ENCODE data around the gene CEMP1.
"Not testable (repeated sequence)": the region's sequence is repeated elsewhere in the genome, so short reads cannot be mapped to it uniquely, and the experiment has no call there.

The CEMP1 gene, protein sequence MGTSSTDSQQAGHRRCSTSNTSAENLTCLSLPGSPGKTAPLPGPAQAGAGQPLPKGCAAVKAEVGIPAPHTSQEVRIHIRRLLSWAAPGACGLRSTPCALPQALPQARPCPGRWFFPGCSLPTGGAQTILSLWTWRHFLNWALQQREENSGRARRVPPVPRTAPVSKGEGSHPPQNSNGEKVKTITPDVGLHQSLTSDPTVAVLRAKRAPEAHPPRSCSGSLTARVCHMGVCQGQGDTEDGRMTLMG

DNA sequence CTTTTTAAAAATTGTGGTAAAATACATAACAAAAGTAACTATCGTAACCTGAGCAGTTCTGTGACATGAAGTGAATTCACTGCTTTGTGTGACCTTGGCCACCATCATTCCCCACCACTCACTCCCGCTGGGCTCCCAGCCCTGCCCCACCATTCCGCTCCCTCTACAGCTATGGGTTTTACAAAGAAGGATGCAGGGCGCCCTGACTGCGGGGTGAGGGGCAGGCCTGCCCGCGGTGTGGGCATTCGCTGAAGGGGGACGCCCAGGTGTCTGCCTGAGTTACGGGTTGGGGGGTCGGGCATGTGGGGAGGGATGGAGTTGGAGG, at the start of gene CEMP1:
CEMP1 (minus strand) TSS at position 38 of the 325 bp plus-strand sequence. CDS start 335 bp downstream, outside the sequence.
- TF ChIP-seq JUND (IDR thresholded peaks at IDR 0.05; ENCODE audit: low read depth) = no peak
- no peak for DNase-seq (ENCODE audit: low read depth in 1 of 2, low spot score in 1 of 2)
- in situ Hi-C loops (cut with HindIII; ENCODE audit: low pct_unique_long_range_greater_than_20kb, low sequenced_read_pairs) = no loop called here

DNA sequence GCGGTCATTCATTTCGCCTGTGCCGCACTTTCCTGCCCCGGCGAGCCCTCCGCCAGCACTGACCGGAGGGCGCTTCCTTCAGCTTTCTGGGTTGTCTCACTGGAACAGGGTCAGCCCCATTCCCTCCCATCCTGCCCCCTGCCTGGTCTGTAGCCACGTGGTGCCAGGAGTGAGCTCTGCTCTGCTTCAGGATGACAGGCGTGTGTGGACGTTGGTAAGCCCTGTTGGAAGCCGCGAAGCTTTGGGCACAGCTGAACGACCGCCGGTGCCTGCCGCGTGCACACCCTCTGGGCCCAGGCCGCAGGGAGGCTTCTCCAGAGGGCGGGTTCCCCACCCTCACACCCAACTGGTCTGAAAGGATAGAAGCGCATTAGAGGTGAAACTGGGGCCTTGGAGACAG, 49.6 kb upstream of the CEMP1 start:
- DNase-seq (ENCODE audit: low read depth in 1 of 2, low spot score in 1 of 2); in situ Hi-C loops (cut with HindIII; ENCODE audit: low pct_unique_long_range_greater_than_20kb, low sequenced_read_pairs): not testable (repeated sequence)

DNA sequence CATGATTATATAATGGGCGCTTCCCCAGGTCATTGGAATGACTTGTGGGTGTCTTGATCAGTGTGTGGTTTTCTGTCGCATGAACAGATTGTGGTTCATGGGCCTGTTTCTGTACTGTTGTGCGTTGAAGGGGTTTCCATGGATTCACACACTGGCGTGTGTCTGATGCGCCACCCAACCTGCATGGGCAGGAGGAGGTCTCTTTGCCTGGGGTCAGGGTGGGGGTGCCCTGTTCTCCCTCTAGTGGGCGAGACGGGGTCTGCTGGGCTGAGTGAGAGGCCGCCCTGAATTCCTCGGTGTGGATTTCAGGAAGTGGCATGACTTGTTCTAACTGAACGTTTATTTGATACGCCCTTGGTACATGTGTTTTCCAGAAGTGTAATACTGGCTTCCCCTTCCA, 48.9 kb upstream of the CEMP1 start:
- DNase-seq (ENCODE audit: low read depth in 1 of 2, low spot score in 1 of 2); in situ Hi-C loops (cut with HindIII; ENCODE audit: low pct_unique_long_range_greater_than_20kb, low sequenced_read_pairs): not testable (repeated sequence)

DNA sequence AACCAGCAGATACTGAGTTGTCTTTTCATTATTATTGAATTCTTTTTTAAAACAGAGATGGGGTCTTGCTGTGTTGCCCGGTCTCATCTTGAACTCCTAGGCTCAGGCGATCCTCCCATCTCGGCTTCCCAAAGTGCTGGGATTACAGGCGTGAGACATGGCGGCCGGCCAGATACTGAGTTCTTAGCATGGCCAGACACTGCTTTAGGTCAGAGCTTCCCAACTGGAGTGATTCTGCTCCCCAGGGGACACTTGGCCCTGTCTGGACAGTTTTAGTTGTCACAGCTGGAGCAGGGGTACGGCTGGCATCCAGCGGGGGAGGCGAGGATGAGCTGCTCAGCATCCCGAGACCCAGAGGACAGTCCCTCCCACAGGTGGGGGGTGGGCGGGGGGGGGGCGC, 47.7 kb upstream of the CEMP1 start:
- in situ Hi-C loops (cut with HindIII; ENCODE audit: low pct_unique_long_range_greater_than_20kb, low sequenced_read_pairs); DNase-seq (ENCODE audit: low read depth in 1 of 2, low spot score in 1 of 2): not testable (repeated sequence)

DNA sequence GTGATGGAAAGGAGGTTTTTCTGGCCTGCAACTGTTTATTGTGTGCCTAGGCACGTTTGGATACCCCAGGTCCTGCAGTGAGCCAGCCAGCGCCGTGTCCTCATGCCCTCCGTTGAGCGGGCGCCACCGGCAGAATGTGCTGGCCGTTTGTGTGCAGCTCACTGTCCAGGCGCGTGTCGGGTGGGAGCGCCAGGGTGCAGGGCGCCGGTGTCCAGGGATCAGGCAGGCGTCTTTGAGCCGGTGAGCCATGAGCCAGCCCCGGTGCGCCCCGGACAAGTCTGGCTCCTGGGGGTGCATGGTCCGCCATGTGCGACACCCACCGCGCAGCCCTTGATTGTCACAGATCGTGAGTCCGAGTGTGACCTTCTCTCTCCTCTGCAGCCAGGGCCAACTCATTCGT, 45.8 kb upstream of the CEMP1 start:
- in situ Hi-C loops (cut with HindIII; ENCODE audit: low pct_unique_long_range_greater_than_20kb, low sequenced_read_pairs); DNase-seq (ENCODE audit: low read depth in 1 of 2, low spot score in 1 of 2): not testable (repeated sequence)

DNA sequence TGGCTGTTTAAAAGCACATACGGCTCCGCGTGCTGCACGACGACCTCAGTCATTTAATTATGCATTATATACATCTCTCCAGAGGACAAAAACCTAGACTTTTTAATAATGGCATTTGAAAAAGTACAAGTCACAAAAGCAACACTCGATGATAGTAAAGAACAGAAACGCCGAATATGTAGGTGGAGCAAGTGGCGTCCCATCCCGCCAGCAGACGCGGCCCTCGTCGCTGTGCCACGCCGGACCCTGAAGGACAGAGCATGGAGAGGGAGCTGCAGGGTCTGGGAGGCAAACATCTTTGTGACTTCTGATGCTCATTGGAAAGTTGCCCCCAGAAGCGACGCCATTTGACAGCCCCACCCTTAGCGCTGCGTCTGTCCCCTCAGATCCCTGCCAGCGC, 44.6 kb upstream of the CEMP1 start:
- in situ Hi-C loops (cut with HindIII; ENCODE audit: low pct_unique_long_range_greater_than_20kb, low sequenced_read_pairs); DNase-seq (ENCODE audit: low read depth in 1 of 2, low spot score in 1 of 2): not testable (repeated sequence)

DNA sequence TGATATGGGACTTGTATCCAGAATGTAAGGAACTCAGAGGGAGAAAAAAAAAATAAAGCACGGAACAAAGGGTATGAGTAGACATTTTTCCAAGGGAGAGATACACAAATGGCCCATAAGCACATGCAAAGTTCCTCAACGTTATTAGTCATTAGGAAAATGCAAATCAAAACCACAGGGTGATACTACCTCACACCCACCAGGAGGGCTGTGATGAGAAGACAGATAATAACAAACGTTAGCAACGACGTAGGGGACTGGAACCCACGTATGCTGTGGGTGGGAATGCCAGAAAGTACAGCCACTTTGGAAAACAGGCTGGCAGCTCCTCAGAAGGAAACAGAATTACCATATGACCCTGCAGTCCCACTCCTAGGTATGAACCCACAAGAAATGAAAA, 41.5 kb upstream of the CEMP1 start:
- in situ Hi-C loops (cut with HindIII; ENCODE audit: low pct_unique_long_range_greater_than_20kb, low sequenced_read_pairs); DNase-seq (ENCODE audit: low read depth in 1 of 2, low spot score in 1 of 2): not testable (repeated sequence)

DNA sequence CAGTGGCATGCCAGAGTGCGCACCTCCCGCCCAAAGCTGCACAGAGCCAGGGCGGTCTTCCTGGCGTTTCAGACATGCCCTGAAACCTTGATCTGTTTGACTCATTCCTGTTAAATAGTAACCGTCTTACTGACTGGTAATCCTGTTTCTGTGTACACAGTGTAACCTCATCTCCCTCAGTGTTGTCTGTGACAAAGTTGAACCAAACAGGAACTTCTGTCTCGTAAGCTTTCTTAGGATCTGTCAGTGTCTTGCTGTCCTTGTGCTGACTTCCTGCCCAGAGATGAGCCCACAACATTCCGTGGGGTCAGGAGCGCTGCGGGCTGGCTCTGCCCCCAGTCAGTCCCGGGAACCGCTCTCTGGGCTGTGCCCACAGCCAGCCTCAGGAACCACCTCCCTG, 37.4 kb upstream of the CEMP1 start:
- in situ Hi-C loops (cut with HindIII; ENCODE audit: low pct_unique_long_range_greater_than_20kb, low sequenced_read_pairs); DNase-seq (ENCODE audit: low read depth in 1 of 2, low spot score in 1 of 2): not testable (repeated sequence)

DNA sequence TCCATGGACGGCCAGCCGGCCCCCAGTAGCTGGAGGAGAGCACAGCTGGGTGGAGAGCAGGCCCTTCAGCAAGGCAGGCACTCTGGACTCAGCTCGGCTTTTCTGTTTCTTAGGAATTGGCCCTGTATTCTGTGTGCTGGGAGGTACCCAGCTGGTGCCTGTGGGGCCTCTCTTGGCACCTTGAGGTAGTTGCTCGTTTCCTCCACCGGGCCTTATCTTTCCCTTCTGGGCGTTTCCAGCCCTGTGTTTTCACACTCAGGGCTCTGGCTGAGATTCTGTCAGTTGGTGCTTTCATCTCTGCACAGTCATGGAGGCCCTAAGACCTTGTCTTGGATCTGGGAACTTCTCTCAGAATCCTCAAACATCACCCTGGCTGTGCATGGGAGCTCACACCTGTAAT, 36.3 kb upstream of the CEMP1 start:
- in situ Hi-C loops (cut with HindIII; ENCODE audit: low pct_unique_long_range_greater_than_20kb, low sequenced_read_pairs); DNase-seq (ENCODE audit: low read depth in 1 of 2, low spot score in 1 of 2): not testable (repeated sequence)

DNA sequence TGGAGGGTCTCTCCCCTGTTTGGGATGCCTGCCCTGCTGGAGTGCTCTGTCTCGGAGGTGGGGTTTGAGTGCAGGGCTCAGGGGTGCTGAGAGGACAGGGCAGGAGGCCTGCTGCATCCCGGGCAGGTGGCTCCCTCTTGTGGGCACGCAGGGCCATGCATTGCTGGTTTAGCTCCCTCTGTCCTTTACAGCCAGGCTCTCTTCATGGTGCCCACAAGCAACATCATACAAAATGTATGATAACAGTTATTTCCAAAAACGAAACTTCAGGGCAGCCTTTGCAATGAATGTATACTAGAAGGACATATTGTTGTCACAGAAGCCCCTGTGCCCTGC, 29.6 kb upstream of the CEMP1 start:
- DNase-seq (ENCODE audit: low read depth in 1 of 2, low spot score in 1 of 2); in situ Hi-C loops (cut with HindIII; ENCODE audit: low pct_unique_long_range_greater_than_20kb, low sequenced_read_pairs): not testable (repeated sequence)

DNA sequence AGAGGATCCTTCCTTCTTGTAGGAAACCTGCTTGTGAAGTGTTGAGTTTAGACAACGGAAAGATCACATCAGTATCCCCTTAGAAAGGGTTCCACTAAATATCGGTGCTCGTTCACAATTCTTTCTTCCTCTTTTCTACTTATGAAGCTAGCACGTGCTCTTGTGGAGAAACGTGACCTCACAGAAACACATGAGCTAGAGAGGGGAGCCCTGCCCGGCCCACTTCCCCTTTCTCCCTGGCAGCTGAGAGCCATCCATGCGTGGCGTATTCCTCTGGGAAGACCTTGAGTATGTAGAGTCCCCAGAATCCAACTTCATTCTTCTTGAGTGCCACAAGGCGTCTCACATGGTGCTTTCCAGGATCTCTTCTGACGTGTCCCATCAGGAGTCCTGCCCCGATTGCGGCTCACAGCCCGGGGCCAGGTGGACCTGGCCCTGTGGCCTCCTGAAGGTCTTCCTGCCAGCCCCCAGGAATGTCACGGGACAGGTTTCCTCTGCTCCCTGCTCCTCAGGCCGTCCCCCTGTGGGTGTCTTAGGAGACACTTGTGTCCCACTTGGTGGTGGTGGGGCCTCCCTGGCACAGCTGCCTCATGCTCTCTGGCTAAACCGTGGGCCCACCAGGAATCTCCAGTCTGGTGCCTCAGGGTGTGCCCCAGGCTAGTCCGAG, 29.1 kb upstream of the CEMP1 start:
- in situ Hi-C loops (cut with HindIII; ENCODE audit: low pct_unique_long_range_greater_than_20kb, low sequenced_read_pairs); DNase-seq (ENCODE audit: low read depth in 1 of 2, low spot score in 1 of 2): not testable (repeated sequence)

DNA sequence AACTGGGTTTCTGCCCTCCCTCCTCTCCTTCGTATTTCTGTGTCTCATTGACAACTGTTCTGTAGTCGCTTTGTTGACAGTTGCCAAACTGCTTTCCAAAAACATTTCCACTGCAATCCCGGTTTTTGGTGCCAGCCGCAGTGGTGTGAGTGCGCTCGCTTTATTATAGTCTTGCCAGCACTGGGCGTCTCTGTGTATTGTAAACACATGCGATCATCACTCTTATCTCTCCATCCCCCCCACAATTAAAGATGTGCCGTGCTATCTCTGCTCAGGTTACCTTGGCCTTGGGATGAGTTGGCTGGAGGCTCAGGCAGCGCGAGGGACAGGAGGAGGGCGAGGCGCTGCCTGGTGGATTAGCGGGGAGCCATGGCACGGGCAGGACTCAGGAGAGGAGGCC, 25.9 kb upstream of the CEMP1 start:
- in situ Hi-C loops (cut with HindIII; ENCODE audit: low pct_unique_long_range_greater_than_20kb, low sequenced_read_pairs); DNase-seq (ENCODE audit: low read depth in 1 of 2, low spot score in 1 of 2): not testable (repeated sequence)

DNA sequence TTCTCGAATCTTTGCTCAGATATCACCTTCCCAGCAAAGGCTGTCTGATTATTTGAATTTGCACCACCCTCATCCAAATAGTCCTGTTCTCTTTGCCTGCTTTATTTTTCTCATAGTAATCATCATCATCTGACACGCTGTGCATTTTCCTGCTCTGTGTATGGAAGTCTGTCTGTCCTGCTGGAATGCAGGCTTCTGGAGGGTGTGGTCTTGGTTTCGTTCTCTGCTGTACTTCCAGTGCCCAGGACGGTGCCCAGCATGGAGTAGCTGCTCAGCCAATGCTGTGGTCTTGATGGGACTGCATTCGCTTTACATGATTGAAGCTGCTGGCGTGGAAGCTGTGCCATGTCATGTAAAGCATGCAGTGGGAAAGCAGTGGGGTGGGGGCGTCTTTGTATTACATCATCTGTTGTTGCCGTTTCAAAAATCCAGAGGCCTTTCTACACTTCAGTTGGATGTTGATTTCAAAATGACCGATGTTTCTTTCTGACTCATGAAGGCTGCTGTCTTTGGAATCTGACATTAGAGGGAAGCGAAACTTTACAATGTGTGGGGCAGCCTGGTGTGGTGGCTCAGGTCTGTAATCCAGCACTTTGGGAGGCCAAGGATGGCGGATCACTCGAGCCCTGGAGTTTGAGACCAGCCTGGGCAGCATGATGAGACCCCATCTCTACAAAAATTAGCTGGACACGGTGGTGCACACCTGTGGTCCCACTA, 23.7 kb upstream of the CEMP1 start:
- in situ Hi-C loops (cut with HindIII; ENCODE audit: low pct_unique_long_range_greater_than_20kb, low sequenced_read_pairs); DNase-seq (ENCODE audit: low read depth in 1 of 2, low spot score in 1 of 2): not testable (repeated sequence)

DNA sequence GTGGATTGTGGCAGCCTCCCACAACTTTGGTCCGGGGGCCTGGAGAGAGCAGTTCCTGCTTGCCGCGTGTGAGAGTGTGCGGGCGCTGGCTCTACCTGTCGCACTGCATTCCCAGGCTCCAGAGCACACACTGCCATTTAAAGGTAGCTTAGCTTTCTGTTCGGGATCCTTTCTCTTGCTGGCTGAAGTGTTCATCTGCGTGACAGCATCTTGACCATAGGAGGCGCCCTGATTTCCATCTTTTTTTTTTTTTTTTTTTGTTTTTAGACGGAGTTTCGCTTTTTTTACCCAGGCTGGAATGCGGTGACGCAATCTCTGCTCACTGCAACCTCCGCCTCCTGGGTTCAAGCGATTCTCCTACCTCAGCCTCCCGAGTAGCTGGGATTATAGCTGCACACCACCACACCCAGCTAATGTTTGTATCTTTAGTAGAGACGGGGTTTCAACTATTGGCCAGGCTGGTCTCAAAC, 20.2 kb upstream of the CEMP1 start:
- in situ Hi-C loops (cut with HindIII; ENCODE audit: low pct_unique_long_range_greater_than_20kb, low sequenced_read_pairs) = not testable (repeated sequence)
- peak in 1 of 2 experiments; percentile 83 for DNase-seq (ENCODE audit: low read depth in 1 of 2, low spot score in 1 of 2)

DNA sequence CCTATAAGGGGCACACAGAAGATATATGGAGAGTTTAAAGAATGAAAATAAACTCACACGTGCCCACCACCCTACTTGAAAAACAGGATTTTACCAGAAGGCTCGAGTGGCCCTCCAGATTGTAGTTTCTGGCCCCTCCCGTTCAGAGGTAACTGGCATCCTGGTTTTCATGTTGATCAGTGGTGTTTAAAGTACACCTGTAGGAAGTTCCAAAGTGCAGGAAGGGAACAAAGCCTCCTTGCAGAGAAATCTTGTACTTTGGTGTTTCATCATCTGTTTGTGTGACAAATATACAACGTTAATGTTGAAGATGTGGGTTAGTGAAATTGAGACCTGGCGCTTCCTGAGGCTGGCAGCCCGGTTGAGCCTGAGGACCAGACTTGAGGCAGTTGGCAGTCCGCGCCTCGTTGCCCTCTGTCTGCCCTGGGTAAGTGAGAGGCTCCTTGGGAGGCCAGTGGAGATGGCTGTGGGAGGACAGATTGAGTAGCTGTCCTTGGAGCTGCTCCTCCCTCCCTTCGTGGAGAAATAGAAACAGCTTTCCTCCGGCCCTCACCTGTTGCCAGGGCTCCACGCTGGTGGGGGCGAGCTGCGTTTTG, 19.2 kb upstream of the CEMP1 start:
- not testable (repeated sequence) for DNase-seq (ENCODE audit: low read depth in 1 of 2, low spot score in 1 of 2)

DNA sequence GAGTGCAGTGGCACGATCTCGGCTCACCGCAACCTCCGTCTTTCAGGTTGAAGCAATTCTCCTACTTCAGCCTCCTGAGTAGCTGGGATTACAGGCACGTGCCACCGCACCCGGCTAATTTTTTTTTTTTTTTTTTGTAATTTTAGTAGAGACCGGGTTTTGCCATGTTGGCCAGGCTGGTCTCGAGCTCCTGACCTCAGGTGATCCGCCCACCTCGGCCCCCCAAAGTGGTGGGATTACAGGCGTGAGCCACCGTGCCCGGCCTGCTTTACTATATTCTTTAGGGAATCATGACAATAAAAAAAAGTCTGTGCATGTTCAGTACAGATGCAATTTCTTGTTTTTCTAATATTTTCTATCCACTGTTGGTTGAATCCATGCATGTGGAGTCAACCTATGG, 12.6 kb upstream of the CEMP1 start:
- in situ Hi-C loops (cut with HindIII; ENCODE audit: low pct_unique_long_range_greater_than_20kb, low sequenced_read_pairs); DNase-seq (ENCODE audit: low read depth in 1 of 2, low spot score in 1 of 2): not testable (repeated sequence)

More for the DNA sequence above, 19.2 kb upstream of the CEMP1 start:
- in situ Hi-C loops (cut with HindIII; ENCODE audit: low pct_unique_long_range_greater_than_20kb, low sequenced_read_pairs) = not testable (repeated sequence)

DNA sequence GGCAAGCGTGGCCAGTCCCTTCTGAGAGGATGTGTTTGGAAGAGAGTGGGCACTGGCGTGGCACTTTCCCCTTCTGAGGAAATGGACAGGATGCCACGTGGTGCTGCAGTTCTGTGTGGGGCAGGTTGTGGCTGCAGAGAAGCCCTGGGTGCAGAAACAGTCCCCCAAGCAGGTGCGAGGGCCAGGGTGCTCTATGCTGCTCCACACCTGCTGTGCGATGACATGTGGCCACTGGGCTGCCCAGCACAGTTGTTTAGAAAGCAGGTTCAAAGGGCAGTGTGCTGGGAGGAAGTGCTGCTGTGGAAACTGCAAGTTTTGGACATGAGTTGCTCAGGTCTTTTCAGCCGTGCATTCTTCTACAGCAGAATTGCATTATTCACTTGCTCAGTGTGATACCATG, 10.2 kb upstream of the CEMP1 start:
- DNase-seq (ENCODE audit: low read depth in 1 of 2, low spot score in 1 of 2); in situ Hi-C loops (cut with HindIII; ENCODE audit: low pct_unique_long_range_greater_than_20kb, low sequenced_read_pairs): not testable (repeated sequence)

DNA sequence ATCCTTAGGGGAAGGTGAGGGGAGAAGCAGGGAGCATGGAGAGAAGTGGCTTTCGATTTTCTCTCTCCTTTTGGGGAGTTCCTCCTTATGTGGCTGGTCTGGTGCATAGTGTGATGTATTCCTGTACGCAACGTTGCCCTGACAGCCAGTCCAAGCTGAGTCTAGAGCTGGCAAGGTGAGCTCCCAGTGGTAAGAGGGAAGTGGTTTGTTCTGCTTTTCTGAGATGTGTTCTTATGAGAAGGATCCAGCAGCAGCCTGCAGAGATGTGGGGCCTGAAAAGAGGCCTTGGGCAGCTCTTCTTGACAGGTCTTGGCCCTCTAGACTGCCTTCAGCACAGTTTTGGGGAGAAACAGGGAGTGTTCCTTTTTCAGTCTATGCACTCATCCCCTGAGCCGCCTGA, 9.7 kb upstream of the CEMP1 start:
- DNase-seq (ENCODE audit: low read depth in 1 of 2, low spot score in 1 of 2); in situ Hi-C loops (cut with HindIII; ENCODE audit: low pct_unique_long_range_greater_than_20kb, low sequenced_read_pairs): not testable (repeated sequence)
